Measurements from ENCODE around the gene FHIT.

DNA sequence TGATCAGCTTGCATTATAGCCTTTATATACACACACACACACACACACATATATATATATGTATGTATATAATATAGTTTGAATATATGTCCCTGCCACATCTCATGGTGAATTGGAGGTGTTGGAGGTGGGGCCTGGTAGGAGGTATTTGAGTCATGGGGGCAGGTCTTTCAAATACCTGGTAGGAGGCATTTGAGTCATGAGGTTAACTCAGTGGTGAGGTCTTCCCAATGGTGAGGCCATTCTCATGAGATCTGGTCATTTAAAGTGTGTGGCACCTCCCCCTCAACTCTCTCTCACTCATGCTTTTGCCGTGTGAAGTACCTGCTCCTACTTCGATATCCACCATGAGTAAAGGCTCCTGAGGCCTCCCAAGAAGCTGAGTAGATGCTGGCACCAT lies 27.5 kb upstream of the FHIT start:
- TF ChIP-seq, protein P1, sequence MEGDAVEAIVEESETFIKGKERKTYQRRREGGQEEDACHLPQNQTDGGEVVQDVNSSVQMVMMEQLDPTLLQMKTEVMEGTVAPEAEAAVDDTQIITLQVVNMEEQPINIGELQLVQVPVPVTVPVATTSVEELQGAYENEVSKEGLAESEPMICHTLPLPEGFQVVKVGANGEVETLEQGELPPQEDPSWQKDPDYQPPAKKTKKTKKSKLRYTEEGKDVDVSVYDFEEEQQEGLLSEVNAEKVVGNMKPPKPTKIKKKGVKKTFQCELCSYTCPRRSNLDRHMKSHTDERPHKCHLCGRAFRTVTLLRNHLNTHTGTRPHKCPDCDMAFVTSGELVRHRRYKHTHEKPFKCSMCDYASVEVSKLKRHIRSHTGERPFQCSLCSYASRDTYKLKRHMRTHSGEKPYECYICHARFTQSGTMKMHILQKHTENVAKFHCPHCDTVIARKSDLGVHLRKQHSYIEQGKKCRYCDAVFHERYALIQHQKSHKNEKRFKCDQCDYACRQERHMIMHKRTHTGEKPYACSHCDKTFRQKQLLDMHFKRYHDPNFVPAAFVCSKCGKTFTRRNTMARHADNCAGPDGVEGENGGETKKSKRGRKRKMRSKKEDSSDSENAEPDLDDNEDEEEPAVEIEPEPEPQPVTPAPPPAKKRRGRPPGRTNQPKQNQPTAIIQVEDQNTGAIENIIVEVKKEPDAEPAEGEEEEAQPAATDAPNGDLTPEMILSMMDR (IDR thresholded peaks at IDR 0.05) = no peak
- no peak for TF ChIP-seq POLR2A (IDR thresholded peaks at IDR 0.05)
